Sigmoid colon (tissue), 7 donors: Measurements from ENCODE around the gene KCNQ4. TPM values are rescaled to one million over a fixed set of nuclear protein-coding genes. Genes with fewer than 3 reads are reported as not detected.

Source experiments
- DNase-seq: peaks from one replicate; pipeline ENCODE4 v3.0.0-alpha.2; 2019
- H3K27ac ChIP-seq, 4 donors: fragments of 200-600 bp; sonication (generic); one replicate each; pipeline ENCODE4 v1.5.1; 2016 to 2019; ENCODE audit warnings: mild to moderate bottlenecking in 1 of 4
- H3K27me3 ChIP-seq, 3 donors: fragments of 200-600 bp; sonication (generic); one replicate each; pipeline ENCODE4 v1.5.1; 2019; ENCODE audit warnings: mild to moderate bottlenecking in 1 of 3
- H3K36me3 ChIP-seq, 4 donors: fragments of 200-600 bp; sonication (generic); one replicate each; pipeline ENCODE4 v1.5.1; 2016 to 2019
- H3K4me1 ChIP-seq, 4 donors: fragments of 200-600 bp; sonication (generic); one replicate each; pipeline ENCODE4 v1.5.1; 2017 to 2019
- H3K4me3 ChIP-seq, 4 donors: fragments of 200-600 bp; sonication (generic); one replicate each; pipeline ENCODE4 v1.5.1; 2017 to 2019; ENCODE audit warnings: mild to moderate bottlenecking in 2 of 4, moderate library complexity in 1 of 4
- H3K9me3 ChIP-seq, 4 donors: fragments of 200-600 bp in 3 of 4; sonication (generic) in 3 of 4; one replicate each; pipeline versions ENCODE4 v1.5.1 to v1.6.1; 2013 to 2019
- EP300 ChIP-seq, 4 donors: sonication (generic); formaldehyde crosslinking; IDR thresholded peaks; one replicate each; pipeline ENCODE4 v1.6.1; 2017; ENCODE audit warnings: antibody characterized with exemption in 4 of 4
- POLR2A ChIP-seq, 2 donors: fragments of 450-650 bp; IDR thresholded peaks; one replicate each; pipeline ENCODE4 v1.6.1; 2016; ENCODE audit warnings: antibody characterized with exemption in 2 of 2, mild to moderate bottlenecking in 2 of 2, moderate library complexity in 2 of 2
- POLR2AphosphoS5 ChIP-seq, 4 donors: sonication (generic); formaldehyde crosslinking; IDR thresholded peaks; one replicate each; pipeline ENCODE4 v1.6.1; 2017; ENCODE audit warnings: antibody characterized with exemption in 4 of 4
- WGBS, 2 donors: extraction: QIAGEN DNeasy Blood & Tissue Kit; methylation state at CpG; one replicate each; pipeline ENCODE4 v1.1.7; 2013; 5-methylcytosine and 5-hydroxymethylcytosine counted together
- intact Hi-C: fragments of 100-400 bp; cut with DNase I; formaldehyde crosslinking; loops from one replicate; pipeline ENCODE4 v1.15.1; 2023
- polyA plus RNA-seq, 3 donors: library from polyadenylated mRNA; stranded (reverse); fragments of 200-250 nt; gene quantifications; one replicate each; pipeline ENCODE4 v1.2.3, GENCODE V29; 2013
- total RNA-seq, 4 donors: library from RNA; depleted of rRNA; stranded (reverse); fragments of >200 nt; gene quantifications; one replicate each; pipeline ENCODE4 v1.1.0, GENCODE V29; 2016
- TF ChIP-seq, protein P1 (sequence below), 4 experiments: fragments of 450-650 bp in 3 of 4; fragments of 200-600 bp in 1 of 4; IDR thresholded peaks; one replicate each; pipeline ENCODE4 v1.5.1; 2016 to 2019; ENCODE audit warnings: antibody characterized with exemption in 4 of 4, mild to moderate bottlenecking in 3 of 4, moderate library complexity in 2 of 4
- donor health status: healthy with polysubstance abuse.
- donor health status: Bipolar disorder and iron deficiency.
- donor health status: healthy.

Gene KCNQ4
- total and polyA plus RNA-seq, 7 donors, result 0.60 to 10.8 (median 6.3) TPM; not detected in 1

DNA sequence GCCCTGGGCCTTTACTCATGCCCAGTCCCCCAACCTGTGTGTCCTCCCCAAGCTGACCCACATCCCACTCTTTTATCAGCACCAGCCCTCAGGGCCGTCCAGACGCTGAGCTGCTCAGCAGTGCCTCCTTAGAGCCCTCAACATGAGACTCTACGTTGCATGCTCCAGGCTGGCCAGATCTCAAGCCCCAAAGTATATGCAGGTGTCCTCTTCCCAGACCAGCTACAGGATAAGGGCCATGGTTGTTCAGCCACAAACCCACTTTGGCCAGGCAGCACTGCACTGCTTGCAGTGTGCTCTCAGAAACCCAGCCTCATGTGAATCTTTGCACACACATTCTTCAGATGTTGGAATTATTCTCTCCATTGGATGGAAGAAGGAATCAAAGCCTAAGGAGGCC lies 72.5 kb downstream of the KCNQ4 start:
- WGBS, 2 donors, result 75 to 93% methylated on average over 3 of the region's 3 CpGs

DNA sequence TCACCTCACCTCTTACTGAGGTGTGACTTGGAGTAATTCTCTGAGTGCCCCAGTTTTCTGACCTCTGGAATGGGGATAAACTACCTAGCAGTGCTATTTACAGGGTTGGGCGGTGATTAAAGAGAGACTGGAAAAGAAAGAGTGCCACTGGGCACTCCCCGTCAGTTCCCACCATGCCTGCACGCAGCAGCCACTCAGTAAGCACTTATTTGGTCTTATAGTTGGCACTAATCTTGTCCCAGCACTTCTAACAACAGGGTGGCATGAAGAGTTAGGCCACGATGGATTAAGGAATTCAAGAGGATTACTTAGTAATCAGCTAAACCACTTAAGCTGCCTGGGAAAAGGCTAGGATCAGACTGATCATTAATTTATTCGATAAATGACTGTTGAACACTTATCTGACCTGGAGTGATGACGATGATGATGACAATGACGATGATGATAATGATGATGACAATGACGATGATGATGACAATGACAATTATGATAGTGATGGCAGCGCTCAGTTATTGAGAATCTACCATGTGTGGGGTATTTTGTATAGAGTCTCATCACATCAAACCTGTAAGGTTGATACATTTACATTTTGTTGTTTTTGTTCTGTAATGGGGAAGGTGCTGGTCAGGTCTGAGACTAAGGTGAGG lies 73.2 kb downstream of the KCNQ4 start:
- no peak overlapping the region for H3K27ac ChIP-seq
- H3K4me1 ChIP-seq, result peaks cover 0 to 43% (median 25%) of the 10 kb centered on the region in 4 donors
- no peaks in the 10 kb centered on the region for H3K36me3 ChIP-seq
- no peaks in the 10 kb centered on the region for H3K27me3 ChIP-seq
- no peak for TF ChIP-seq POLR2A (IDR thresholded peaks at IDR 0.05)
- TF ChIP-seq POLR2AphosphoS5 (IDR thresholded peaks at IDR 0.05), result no peak
- TF ChIP-seq EP300 (IDR thresholded peaks at IDR 0.05), result no peak
- TF ChIP-seq, protein P1, sequence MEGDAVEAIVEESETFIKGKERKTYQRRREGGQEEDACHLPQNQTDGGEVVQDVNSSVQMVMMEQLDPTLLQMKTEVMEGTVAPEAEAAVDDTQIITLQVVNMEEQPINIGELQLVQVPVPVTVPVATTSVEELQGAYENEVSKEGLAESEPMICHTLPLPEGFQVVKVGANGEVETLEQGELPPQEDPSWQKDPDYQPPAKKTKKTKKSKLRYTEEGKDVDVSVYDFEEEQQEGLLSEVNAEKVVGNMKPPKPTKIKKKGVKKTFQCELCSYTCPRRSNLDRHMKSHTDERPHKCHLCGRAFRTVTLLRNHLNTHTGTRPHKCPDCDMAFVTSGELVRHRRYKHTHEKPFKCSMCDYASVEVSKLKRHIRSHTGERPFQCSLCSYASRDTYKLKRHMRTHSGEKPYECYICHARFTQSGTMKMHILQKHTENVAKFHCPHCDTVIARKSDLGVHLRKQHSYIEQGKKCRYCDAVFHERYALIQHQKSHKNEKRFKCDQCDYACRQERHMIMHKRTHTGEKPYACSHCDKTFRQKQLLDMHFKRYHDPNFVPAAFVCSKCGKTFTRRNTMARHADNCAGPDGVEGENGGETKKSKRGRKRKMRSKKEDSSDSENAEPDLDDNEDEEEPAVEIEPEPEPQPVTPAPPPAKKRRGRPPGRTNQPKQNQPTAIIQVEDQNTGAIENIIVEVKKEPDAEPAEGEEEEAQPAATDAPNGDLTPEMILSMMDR (IDR thresholded peaks at IDR 0.05), result no peak
- H3K9me3 ChIP-seq, result no peaks in the 10 kb centered on the region
- no peak for DNase-seq
- intact Hi-C loops, result no loop called here
- WGBS, 2 donors, result 89 to 92% methylated on average over 9 of the region's 9 CpGs
- H3K4me3 ChIP-seq, result no peak overlapping the region

More for the DNA sequence above, 72.5 kb downstream of the KCNQ4 start:
- Histone ChIP-seq H3K9me3 (no peaks in the 10 kb centered on the region), H3K36me3 (no peaks in the 10 kb centered on the region), H3K27me3 (no peaks in the 10 kb centered on the region), H3K27ac (no peak overlapping the region), H3K4me3 (no peak overlapping the region), H3K4me1 (peaks cover 0 to 41% (median 24%) of the 10 kb centered on the region in 4 donors)
- TF ChIP-seq, protein P1 (IDR thresholded peaks at IDR 0.05), result no peak
- no peak for TF ChIP-seq POLR2AphosphoS5 (IDR thresholded peaks at IDR 0.05)
- intact Hi-C loops, result no loop called here
- DNase-seq, result no peak

DNA sequence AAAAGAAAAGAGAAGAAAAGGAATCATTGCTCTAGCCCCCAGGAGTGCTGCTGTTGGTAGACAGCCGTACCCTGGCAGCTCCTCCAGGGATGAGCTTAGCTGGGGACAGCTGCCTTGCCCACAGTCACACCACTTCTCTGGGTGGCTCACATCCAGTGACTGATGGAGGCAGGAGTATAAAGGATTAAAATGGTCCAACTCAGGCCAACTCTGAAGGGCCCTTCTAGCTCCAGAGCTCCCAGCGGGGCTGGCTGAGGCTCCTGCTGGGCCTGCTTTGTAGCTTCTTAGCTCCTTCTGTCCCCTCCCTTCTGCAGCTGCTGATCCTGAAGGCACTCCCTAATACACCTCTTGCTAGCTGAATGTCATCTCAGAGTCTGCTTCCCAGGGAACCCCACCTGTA lies 74.2 kb downstream of the KCNQ4 start:
- H3K27ac ChIP-seq, result peak overlapping the region in 1 of 4 donors; percentile 98
- H3K36me3 ChIP-seq, result no peaks in the 10 kb centered on the region
- no peak overlapping the region for H3K4me3 ChIP-seq
- no peaks in the 10 kb centered on the region for H3K9me3 ChIP-seq
- intact Hi-C loops, result no loop called here
- TF ChIP-seq, protein P1 (IDR thresholded peaks at IDR 0.05), result no peak
- no peak for TF ChIP-seq POLR2AphosphoS5 (IDR thresholded peaks at IDR 0.05)
- TF ChIP-seq EP300 (IDR thresholded peaks at IDR 0.05), result no peak
- WGBS, 2 donors, result 87 to 88% methylated on average over 2 of the region's 2 CpGs
- peaks cover 0 to 47% (median 29%) of the 10 kb centered on the region in 4 donors for H3K4me1 ChIP-seq
- DNase-seq, result no peak
- no peaks in the 10 kb centered on the region for H3K27me3 ChIP-seq

DNA sequence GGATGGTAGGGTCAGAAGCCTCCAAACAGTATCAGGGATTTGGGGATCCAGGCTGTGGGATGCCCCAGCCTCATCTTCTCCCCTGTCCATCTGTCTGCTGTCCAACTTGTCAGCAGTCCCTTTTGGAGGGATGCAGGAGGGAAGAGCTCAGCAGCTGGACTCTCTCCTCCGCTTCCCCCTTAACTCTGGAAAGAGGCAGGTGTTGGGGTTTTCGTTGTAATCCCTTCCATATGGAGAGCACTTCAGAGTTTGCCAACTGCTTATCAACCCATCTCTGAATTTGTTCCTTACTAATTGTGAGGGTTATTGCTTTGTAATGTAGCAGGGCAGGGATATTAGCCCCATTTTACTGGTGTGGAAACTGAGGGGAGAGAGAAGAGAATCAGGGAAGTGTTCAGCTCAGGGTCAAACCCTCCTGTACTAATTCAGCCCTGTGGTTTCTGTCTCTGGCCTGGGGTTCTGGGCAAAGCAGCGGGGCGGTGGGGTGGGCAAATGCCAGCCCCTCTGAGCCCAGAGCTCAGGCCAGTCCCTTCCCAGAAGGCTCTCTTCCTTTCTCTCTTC lies 75.3 kb downstream of the KCNQ4 start:
- Histone ChIP-seq H3K9me3 (no peaks in the 10 kb centered on the region), H3K27ac (peak overlapping the region in 3 of 4 donors; percentile 57 to 98 (median 86)), H3K4me3 (no peak overlapping the region), H3K36me3 (no peaks in the 10 kb centered on the region), H3K27me3 (no peaks in the 10 kb centered on the region), H3K4me1 (peaks cover 0 to 41% (median 30%) of the 10 kb centered on the region in 4 donors)
- intact Hi-C loops, result no loop called here
- 86 to 90% methylated on average over 4 of the region's 4 CpGs for WGBS, 2 donors
- TF ChIP-seq POLR2AphosphoS5 (IDR thresholded peaks at IDR 0.05) (no peak), EP300 (IDR thresholded peaks at IDR 0.05) (no peak), POLR2A (IDR thresholded peaks at IDR 0.05) (no peak)
- TF ChIP-seq, protein P1 (IDR thresholded peaks at IDR 0.05), result no peak
- DNase-seq, result no peak
